GM18861 (cell line): ENCODE measurements around the gene KLHL8.
A peak's percentile ranks its signal among the peaks of the same experiment; 100 is the strongest.
"Not testable (repeated sequence)": the region's sequence is repeated elsewhere in the genome, so short reads cannot be mapped to it uniquely, and the experiment has no call there.

ENCODE experiments used
- ATAC-seq: cut with Tn5 transposase; IDR thresholded peaks from one replicate; pipeline ENCODE4 v1.9.1; 2021; ENCODE audit not compliant: unreplicated experiment

KLHL8 gene

GRCh38 chr4:87180767-87181166 is 39.7 kb downstream of the KLHL8 start:
- no peak for ATAC-seq

DNA sequence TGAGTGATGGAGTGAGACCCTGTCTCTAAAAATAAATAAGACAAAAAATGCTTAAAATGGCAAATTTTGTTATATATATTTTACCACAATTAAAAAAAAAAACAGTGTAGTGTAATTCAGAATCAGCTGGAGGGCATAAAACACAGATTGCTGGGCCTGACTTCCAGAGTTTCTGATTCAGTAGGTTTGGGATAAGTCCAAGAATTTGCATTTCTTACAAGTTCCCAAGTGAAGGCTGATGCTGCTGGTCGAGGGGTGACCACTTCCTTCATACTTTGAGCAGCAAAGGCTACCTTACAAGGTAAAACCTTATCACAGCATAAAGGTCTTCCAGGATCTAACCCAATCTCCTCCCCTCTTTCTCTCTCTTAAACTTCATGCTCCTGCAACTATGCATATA is 40.7 kb downstream of the KLHL8 start:
- no peak for ATAC-seq

- no peak for ATAC-seq
Observed at GRCh38 chr4:87174672-87175071, 45.7 kb downstream of the KLHL8 start.

- no peak for ATAC-seq
Observed at GRCh38 chr4:87171944-87172343, 48.5 kb downstream of the KLHL8 start.

DNA sequence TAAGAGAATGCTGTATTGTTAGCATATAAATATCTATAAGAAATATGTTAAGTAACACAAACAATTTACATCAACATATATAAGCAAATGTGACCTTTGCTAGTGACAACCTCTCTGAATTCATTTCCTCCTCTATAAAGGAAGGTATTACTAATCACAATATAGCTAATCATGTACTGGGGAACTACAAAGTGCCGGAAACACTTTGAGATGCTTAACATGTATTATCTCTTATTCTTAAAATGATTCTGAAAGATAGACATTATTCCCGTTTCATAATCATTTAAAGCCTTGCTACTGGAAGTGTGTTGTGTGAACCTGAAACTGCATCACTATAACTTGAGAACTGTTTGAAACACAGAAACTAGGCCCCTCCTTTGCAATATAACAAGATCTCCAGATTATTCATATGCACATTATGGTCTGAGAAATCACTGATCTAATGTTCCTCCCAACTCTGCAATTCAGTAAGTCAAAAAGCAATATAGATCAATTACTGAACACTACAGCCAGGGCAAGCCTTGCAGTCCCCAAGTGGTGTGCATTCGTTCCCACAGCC is 54.0 kb downstream of the KLHL8 start:
- no peak for ATAC-seq

DNA sequence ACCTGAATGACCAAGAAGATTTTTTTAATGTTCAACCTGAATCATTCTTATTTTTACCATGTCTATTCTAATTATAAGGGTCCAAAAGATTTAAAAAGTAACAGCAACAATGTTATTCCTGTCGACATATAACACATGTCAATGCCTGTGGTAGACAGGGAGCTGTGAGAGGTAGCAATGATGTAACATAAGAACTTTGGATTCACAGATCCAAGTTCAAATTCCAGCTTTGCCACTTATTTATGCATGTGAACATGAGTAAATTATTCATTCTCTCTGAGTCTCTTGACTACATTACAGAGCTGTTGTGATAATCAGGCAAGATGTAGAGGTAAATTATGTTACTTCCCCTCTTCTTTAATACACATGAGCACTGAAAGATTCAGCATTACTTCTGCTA is 54.5 kb downstream of the KLHL8 start:
- no peak for ATAC-seq

GRCh38 chr4:87153078-87153870 is 67.1 kb downstream of the KLHL8 start:
- ATAC-seq = no peak

DNA sequence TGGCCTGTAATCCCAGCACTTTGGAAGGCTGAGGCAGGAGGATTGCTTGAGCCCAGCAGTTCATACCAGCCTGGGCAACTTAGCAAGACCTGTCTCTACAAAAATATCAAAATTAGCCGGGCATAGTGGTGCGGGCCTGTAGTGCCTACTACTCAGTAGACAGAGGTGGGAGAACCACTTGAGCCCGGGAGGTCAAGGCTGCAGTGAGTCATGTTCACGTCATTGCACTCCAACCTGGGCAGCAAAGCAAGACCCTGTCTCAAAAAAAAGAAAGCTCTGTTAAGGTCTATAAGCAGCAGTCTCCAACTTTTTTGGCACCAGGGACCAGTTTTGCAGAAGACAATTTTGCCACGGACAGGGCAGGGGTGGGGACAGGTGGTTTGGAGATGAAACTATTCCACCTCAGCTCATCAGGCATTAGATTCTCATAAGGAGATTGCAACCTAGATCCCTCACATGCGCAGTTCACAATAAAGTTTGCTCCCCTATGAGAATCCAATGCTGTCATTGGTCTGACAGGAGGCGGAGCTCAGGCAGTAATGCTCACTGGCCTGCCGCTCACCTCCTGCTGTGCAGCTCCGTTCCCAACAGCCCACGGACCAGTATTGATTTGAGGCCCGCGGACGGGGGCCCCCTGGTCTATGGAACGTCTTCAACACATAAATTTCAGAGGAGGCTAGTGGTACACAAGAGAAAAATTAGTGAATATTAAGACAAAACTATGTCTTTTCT is 67.9 kb downstream of the KLHL8 start:
- no peak for ATAC-seq

GRCh38 chr4:87151730-87152129 is 68.7 kb downstream of the KLHL8 start:
- ATAC-seq = no peak

GRCh38 chr4:87150498-87151261 is 69.7 kb downstream of the KLHL8 start:
- ATAC-seq = peak; percentile 62

DNA sequence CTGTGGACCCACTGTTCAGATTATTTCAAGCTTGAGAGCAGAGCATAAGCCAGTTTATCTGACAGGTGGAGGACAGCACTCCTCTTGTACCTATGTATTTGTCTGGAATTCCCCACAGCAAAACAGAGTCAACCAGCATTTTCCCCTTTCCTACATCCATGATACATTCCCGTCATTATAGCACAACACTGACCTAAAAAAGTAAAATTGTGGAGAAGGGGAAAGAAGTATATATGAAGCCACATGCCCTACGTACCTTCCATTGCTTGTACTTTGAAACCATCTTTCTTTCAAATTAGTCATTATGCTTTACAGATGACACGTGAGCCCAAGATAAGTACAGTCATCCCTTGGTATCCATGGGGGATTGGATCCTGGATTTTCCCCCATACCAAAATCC is 73.3 kb downstream of the KLHL8 start:
- no peak for ATAC-seq

DNA sequence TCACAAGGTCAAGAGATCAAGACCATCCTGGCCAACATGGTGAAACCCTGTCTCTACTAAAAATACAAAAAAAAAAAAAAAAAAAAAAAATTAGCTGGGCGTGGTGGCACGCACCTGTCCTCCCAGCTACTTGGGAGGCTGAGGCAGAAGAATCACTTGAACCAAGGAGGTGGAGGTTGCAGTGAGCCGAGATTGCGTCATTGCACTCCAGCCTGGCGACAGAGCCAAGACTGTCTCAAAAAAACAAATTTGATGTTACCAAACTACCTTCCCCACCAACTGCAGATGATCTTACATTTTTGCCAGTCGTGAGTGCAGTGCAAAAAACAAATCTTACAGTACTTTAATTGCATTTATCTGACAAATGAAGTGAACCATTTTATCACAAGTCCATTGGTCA is 74.5 kb downstream of the KLHL8 start:
- not testable (repeated sequence) for ATAC-seq

- no peak for ATAC-seq
Observed at GRCh38 chr4:87144356-87144755, 76.1 kb downstream of the KLHL8 start.

DNA sequence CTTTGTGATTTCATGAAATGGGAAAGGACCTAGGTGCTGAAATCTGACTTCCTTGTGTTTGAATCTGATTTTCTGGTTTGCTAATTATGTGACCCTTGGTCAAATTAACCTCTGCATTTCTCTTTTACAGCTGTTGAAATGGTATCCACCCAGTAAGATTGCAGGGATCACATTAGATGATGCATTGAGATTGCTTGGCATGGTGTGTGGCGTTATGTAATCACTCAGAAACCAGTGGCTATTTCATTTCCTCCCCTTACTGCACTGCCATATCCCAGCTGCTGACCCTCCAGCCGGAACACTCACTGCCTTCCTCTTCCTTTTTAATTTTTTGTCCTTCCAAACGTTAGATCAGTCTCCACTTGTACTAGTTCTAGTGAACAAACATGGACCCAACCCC is 79.0 kb downstream of the KLHL8 start:
- no peak for ATAC-seq

DNA sequence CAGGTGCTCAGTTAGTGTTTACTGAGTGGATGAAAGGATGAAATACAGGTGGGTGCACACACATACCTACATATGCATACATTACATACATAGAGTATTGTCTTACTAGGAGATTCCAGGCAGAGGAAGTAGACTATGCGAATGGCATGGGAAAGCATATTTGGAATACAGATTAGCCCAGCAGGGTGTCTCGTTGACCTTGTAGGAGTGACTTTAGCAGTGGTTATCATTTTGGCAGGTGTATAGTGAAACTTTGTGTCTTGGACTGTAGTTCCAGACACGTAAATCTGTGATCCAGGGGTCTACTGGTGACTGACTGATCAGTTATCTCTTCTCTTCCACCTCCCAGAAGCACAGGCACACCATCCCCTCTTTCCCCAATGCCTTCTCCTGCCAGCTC is 86.3 kb downstream of the KLHL8 start:
- no peak for ATAC-seq

DNA sequence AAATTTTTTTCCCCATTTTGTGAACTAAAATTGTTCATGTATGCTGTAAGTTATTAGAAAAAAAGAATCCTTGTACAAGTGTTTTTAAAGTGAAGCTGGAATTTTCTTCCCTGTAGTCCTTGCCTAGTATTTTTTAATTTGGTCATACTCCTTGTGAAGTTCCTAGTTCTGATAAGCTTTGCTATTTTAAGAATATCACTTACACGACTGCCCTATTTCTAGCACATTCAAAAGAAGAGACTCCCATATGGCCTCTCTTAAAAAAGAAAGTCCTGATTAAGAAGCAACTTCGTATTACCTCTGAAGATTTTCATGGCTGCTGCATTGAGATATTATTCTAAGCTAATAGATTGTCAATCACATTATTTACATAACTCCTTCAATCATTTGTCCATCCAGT is 87.2 kb downstream of the KLHL8 start:
- no peak for ATAC-seq

- ATAC-seq = no peak
Observed at GRCh38 chr4:87132035-87132434, 88.4 kb downstream of the KLHL8 start.

DNA sequence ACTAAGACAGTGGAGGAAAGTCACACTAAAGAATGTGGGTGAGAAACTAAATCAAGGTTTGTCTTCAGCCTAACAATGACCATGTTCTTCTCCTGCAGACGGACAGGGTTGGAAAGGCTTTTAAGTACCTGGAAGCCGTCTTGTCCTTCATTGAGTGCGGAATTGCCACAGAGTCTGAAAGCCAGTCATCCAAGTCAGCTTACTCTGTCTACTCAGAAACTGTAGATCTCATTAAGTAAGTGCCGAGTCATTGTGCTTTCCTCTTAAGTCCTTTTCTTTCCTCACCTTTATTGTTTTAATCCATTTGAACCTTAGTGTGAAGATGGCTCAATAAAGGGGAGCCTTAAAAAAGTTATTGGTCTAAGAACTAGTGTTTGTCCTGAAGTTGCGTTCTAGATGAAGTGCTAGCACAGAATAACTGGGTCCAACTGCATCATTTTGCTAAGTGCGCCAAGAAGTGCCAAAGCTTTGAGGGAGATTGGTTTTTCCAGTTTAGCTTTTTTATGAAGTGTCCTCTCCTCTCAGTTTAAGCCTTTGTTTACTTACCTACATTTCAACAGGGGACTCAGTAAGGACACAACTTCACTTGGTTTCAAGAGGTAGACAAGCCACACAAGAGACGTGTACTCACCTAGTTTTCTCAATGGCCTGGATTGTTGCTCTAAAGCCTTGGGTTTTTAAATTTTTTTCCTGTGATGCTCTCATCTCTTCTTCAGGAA is 89.3 kb downstream of the KLHL8 start:
- no peak for ATAC-seq

DNA sequence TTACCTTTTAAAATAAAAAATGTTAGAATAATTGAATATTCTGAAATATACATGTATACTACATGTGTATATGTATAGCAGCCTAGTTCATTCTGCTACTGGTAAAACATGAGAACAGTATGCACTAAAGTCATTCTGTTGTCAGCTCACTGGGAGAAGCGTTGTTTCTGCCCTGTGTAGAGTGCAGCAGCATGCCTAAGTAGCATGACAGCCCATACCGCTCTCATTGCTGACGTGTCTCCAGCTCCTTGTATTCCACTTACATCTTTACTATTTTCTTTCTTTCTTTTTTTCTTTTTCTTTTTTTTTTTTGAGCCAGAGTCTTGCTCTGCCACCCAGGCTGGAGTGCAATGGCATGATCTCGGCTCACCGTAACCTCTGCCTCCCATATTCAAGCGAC is 90.7 kb downstream of the KLHL8 start:
- ATAC-seq = no peak

DNA sequence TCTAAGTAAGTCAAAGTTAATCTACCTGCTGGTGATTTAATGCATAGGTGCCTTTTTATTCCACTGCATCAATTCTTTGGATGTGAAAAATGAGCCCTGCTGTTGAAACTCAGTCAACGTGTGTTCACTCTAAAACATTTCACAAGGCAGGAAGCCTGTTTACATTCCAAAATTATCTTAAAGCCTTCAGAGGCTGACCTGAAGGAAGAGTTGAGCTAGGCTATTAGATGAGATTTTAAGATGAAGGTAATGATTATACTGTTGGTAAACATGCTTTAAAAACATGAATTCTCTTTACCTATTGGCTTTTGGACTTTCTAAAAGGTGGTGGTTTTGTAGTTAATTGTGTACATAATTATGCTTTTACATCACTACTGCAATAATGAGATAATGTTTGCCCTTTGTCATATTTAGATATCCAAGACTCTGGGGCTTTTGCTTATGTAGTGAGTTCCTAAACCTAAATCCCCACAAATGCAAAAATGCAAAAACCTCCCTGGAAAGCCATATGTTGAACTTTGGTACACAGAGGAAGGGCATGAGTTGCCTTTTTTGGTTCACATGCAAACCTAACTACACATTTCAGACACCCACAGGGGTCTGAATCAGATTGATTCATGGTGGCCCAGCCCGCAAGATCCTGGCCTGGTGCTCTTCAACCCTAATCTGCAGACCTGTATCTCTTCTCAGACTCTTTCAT is 92.3 kb downstream of the KLHL8 start:
- no peak for ATAC-seq
